Measurements from ENCODE around the gene MAP4.
"Not testable (repeated sequence)": the region's sequence is repeated elsewhere in the genome, so short reads cannot be mapped to it uniquely, and the experiment has no call there.

MAP4 gene

DNA sequence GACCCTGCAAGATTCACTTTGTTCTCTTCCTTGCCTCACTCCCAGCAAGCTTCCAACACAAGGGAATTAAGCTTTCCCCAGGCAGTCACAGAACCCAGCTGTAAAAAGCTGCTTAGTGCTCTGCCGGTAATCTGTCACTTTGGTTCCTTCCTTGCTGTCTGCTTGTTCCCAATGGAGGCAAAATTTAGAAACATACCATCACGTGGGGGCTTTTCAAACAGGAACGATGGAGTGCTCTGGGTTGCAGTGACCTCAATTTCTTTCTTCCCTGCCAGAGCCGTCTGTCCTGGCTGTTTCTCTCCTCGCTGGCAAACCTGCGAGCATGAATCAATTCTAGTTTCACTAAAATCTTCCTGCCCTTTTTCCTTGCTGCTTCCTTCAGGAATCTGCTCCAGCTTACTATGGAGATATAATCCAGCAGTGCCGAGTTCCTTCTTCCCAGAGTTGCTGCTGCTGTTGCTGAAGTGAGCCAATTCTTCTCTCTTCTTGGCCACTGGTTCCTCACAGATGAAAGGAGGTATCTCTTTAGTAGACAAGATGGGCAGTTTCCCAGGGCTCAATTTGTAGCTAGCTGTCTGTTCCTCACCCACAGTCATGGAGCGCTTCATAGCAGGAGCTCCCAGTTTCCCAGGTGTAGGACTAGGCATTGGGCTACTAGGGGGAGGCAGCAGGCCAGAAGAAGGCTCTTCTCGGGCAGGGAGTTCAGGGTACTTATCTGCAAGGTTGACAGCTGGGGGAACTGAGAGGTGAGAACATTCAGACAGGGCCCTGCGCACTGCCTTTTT lies 125.2 kb downstream of the MAP4 start:
- no peak for DNase-seq

- DNase-seq, result no peak
Measured at GRCh38 chr3:47890126-47890827, 125.9 kb downstream of the MAP4 start.

DNA sequence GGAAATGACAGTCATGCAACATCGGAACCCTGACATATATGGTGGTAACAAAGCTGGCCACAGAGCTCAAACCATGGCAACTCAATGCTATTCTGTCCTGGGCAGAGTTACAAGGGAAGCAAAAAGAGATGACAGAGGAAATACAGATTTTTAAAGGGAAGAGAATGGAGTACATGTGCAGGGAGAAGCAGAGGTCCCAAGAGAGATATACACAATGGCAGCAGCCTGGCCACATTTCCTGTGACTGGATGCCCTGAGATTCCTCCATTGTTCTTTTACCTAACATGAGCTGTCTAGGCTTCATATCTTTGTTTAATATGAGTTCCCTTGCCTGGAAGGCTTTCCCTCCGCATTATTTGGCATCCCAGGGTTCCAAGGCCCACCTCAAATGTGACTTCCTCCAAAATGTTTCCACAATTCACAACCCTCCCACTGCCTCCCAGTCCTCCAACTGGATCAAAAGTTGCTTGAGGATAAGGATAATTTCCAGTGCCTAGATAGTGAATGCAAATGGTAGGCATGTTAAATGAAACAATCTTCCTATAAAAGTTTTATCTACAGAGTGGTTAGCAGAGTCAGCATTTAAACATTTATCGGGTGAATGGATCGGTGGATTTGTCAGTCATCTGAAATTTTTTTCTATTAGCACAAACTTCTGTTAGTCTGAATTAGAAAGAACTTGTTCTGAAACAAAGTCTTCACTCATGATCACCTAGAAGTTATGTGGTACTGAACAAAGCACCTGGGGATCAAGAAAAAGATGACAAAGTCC lies 127.0 kb downstream of the MAP4 start:
- no peak for DNase-seq

- DNase-seq, result not testable (repeated sequence)
Measured at GRCh38 chr3:47887991-47888390, 128.2 kb downstream of the MAP4 start.

DNA sequence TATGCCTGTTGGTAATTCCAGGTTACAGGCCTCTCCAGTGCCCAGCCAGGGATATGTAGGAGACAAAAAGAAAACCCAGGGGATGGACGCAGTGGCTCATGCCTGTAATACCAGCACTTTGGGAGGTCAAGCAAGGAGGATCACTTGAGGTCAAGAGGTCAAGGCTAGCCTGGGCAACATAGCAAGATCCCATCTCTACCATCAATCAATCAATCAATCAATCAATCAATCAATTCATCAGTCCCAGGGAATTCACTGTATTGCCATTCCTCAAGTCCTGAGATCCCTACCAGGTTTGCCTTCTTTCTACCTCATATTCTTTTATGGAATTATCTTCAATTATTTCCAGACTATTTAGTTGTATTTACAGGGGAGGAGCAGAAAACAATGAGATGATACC lies 131.0 kb downstream of the MAP4 start:
- DNase-seq, result no peak

DNA sequence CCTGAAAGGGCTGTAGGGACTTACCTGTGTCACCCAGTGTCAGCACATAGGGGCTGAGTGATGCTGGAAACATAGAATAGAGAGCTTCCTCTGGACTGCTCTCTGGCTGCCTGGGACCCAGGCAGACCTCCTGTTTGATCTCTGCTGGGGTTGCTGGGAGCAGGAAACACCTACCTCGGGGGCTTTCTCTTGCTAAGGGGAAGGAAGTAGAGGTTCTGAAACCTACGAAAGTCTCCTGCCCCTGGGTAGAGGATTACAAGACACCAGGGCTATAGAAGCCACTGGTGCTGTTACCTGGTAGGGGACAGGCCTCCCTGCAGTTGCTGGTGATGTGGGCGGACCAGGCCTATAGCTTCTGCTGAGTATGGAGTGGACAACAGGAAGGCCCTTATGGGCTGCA lies 131.6 kb downstream of the MAP4 start:
- no peak for DNase-seq

GRCh38 chr3:47882338-47882737 lies 133.9 kb downstream of the MAP4 start:
- DNase-seq, result no peak

DNA sequence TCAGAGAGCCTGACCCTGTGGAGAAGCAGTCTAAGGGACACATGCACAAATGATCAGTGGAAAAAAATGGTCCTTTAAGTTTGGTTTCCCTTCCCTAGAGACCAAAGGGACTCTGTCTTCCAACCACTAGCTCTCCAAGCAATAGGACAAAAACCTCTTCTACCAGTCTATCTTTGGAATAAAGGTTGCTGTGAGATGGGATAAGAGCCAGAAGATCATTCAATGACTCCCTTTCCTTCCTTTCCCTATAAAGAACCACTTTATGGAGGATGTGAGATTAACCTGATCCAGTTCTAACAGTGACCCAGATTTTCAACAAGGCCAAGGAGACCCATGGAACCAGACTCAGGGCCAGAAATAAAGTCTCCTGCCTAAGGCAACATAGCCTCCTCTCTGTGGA lies 138.5 kb downstream of the MAP4 start:
- no peak for DNase-seq

DNA sequence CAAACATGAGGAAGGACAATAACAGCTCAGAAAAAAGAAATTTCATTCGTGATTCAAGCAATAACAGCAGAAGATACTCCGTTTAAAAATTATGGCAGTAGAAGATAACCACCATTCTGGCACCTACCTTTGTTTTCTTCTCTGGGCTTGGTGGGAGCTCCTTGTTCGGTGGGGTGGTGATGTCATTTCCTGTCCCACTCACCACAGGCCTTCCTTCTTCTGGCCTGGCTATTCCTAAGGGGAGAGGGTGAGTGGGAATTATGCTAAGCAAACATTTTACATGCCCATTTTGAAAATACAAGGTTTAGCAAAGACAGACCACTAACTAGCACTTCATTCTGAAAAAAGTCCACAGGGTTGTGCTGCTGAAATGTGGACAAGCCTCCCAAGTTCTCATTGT lies 138.9 kb downstream of the MAP4 start:
- DNase-seq, result no peak

- no peak for DNase-seq
Measured at GRCh38 chr3:47874913-47875312, 141.3 kb downstream of the MAP4 start.

- no peak for DNase-seq
Measured at GRCh38 chr3:47874438-47874837, 141.8 kb downstream of the MAP4 start.

DNA sequence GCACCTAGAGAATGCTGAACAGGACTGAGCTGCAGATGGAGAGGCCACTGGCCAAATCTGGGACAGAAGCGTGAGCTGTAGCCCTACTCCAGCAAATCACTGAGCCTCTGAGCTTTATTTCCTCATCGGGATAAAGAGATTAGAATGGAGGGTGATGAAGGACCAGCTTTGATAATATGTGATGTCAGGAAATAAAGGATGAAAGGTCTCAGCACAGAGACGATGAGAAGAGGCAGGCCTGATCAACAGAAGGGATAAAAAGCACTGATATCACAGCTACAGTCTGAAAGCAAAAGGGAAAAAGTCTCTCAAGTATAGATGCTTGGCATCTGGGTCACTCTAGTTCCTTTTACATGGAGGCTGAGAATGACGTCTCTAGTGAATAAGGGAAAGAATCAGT lies 143.3 kb downstream of the MAP4 start:
- no peak for DNase-seq

DNA sequence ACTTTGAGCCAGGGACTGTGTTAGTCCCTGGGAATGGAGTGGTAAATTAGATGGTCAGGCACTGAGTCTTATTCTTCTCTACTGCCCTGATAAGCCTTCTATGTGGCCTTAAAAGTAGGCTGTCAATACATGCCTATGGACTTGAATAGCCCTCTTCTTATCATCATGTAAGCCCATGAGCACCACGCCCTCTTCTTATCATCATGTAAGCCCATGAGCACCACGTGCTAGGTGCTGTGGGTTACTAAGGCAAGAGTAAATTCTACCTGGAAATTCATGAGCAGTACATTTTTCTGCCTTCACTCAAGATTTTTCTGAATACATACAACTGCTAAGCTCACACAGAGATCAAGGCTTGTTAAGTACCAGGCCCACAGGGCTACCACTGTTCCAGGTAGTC lies 144.8 kb downstream of the MAP4 start:
- no peak for DNase-seq

- no peak for DNase-seq
Measured at GRCh38 chr3:47870702-47871260, 145.4 kb downstream of the MAP4 start.

- DNase-seq, result no peak
Measured at GRCh38 chr3:47870156-47870555, 146.1 kb downstream of the MAP4 start.

DNA sequence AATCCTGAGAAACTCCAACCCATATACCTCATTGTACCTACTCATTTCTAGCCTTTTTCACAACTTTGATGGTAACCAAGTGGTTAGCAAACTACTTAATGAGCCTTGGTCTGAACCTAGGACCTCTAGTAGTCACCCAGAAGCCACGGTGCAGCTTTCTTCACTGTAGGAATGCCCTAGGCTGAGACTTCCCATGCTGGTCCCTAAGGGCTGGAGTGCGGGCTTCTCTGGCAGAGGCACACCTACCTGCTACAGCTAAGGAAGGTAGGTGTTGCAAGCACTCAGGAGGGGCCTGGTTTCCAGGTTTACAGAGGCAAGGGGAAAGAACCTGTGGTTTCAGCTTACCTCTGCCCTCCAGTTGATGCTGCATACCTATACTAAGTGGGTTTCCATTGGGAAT lies 147.9 kb downstream of the MAP4 start:
- DNase-seq, result no peak

- no peak for DNase-seq
Measured at GRCh38 chr3:47867451-47868044, 148.7 kb downstream of the MAP4 start.

DNA sequence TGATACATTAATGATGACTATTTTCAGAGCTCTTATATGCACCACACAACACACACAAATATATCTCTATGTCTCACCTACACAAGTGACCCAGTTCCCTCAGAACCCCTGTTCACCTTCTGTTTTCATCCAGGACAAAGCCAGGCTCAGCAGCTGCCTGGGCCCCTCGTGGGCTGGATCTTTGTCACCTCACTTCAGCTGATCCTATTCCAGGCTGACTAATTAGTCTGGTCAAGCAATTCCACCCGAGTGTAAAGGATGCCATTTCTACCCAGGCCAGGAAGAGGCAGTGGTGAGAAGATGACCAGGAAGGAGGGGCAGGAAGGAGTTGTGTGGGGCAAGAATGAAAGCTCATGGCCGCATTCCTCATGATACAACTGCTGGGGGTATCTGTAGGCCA lies 151.0 kb downstream of the MAP4 start:
- no peak for DNase-seq

DNA sequence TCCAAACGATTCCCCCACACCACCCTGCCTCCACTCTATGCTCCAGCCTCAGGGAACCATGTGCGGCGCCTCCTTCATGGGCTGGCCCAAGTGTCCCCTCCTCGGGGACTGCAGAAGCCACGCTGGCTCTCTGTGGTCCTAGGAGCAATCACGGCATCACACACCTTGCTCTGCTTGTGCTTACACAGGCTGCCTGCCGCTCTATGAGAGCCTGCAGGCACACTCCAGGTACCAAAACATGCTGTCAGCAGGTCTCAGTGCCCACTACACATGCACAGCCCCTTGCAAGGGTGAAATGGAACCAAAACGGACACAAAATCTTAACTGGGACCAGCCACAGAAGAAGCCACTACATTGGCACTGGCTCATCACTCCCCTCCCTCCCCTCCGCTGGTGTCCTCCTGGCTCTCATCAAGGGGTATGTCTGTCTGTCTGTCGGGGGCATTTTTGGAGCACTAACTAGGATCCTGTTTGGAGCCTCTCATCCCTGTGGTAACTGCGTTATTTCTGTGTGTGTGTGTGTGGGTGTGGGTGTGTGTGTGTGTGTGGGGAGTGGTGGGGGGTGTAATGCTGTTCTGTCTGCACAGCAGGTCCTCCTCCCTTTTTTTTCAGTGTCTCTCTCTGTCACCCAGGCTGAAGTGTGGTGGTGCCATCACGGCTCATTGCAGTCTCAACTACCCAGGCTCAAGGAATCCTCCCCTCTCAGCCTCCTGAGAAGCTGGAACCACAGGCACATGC lies 152.7 kb downstream of the MAP4 start:
- DNase-seq, result no peak

DNA sequence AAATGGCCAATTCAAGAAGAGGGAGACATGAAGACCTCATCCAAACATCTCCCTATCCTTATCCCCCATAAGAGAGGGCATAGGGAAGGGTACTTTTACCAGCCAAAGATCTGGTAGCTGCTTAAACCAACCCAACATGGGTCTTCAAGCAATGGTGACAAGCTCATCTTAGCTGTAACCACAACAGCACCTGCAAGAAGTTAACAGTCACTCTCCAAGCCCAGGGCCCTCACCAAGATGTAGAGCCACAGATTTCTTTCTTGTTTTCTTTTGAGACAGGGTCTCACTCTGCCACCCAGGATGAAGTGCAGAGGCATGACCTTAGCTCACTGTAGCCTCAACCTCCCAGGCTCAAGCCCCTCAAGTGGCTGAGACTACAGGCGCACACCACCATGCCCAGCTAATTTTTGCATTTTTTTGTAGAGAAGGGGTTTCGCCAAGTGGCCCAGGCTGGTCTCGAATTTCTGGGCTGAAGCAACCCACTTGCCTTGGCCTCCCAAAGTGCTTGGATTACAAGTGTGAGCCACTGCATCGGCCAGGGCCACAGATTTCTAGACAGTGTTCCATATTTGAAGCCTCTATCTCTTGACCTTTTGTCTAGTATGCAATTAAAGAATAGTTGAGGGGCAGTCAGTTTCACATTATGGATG lies 156.1 kb downstream of the MAP4 start:
- no peak for DNase-seq

DNA sequence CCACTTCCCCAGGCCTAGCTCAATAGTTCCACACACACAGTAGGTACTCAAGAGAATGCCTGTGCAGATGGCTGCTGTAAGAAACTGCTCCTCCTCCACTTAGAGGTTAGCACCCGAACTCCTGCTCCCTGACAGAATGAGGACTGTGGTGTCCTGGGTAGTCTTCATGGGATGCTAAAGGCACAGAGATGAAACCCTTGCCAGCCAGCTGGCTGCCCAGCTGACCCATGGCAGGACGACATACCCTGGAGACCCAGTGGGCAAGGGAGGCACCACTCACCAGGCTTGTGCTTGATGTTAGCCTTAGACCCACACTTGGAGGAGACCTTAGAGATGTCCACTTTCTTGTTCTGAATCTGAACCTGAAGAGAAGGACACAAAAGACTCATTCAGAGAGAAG lies 159.1 kb downstream of the MAP4 start:
- DNase-seq, result no peak

DNA sequence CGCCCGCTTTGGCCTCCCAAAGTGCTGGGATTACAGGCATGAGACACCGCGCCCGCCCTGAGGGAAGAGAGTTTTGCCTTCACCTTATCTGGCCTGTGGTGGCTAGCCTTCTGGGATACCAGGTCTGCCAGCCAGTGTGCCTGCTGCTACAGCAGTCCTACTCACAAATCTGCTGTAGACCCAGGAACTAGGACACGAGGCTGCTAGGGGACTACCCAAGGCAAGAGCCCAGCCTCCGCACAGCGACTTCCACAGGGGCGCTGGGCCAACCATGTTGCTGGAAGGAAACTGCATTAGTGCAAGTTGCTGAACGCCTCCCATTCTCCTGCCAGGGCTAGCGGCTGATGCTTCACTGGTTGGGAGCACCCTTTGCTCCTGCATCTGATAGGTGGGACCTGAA lies 159.5 kb downstream of the MAP4 start:
- DNase-seq, result no peak
